KMS-11 (cell line): ENCODE data around the gene TNNC2.

Experiments
- H2AFZ ChIP-seq: fragments of 200-600 bp; sonication (generic); 2 replicates; pipeline ENCODE4 v1.6.1; 2016; ENCODE audit warnings: antibody characterized with exemption, mixed run types, low read depth
- H3K27ac ChIP-seq: fragments of 200-600 bp; sonication (generic); 2 replicates; pipeline ENCODE4 v1.6.1; 2016; ENCODE audit warnings: mild to moderate bottlenecking, mixed run types
- H3K27me3 ChIP-seq: fragments of 200-600 bp; sonication (generic); 2 replicates; pipeline ENCODE4 v1.6.1; 2017; ENCODE audit warnings: mild to moderate bottlenecking, low read depth, mixed run types, moderate library complexity; ENCODE audit not compliant: insufficient read depth
- H3K36me3 ChIP-seq: fragments of 200-600 bp; sonication (generic); 2 replicates; pipeline ENCODE4 v1.6.1; 2017; ENCODE audit warnings: mild to moderate bottlenecking, mixed run types; ENCODE audit not compliant: insufficient read depth
- H3K4me1 ChIP-seq: fragments of 200-600 bp; sonication (generic); 2 replicates; pipeline ENCODE4 v1.6.1; 2016; ENCODE audit warnings: mild to moderate bottlenecking, low read depth, mixed run types; ENCODE audit not compliant: poor library complexity, severe bottlenecking
- H3K4me2 ChIP-seq: fragments of 200-600 bp; sonication (generic); 2 replicates; pipeline ENCODE4 v1.7.0; 2016; ENCODE audit warnings: mild to moderate bottlenecking, mixed run types
- H3K4me3 ChIP-seq: fragments of 200-600 bp; sonication (generic); IDR thresholded peaks from 2 replicates; pipeline ENCODE4 v1.6.1; 2017; ENCODE audit warnings: low read depth, low read length, mixed read lengths; ENCODE audit not compliant: insufficient read depth
- H3K79me2 ChIP-seq: fragments of 200-600 bp; sonication (generic); 2 replicates; pipeline ENCODE4 v1.6.1; 2016; ENCODE audit warnings: low read depth, mixed run types; ENCODE audit not compliant: insufficient read depth
- H3K9ac ChIP-seq: fragments of 200-600 bp; sonication (generic); 2 replicates; pipeline ENCODE4 v1.6.1; 2016; ENCODE audit warnings: mild to moderate bottlenecking, mixed run types
- H4K20me1 ChIP-seq: fragments of 200-600 bp; sonication (generic); 2 replicates; pipeline ENCODE4 v1.6.1; 2016; ENCODE audit warnings: mild to moderate bottlenecking, mixed run types; ENCODE audit not compliant: insufficient read depth
- TF ChIP-seq, protein P1 (sequence below): fragments of 200-600 bp; sonication (generic); conservative IDR thresholded peaks from 2 replicates; pipeline ENCODE4 v1.6.1; 2017; ENCODE audit warnings: low read depth, mild to moderate bottlenecking, antibody characterized with exemption, low read length, moderate library complexity, mixed read lengths

TNNC2 gene

DNA sequence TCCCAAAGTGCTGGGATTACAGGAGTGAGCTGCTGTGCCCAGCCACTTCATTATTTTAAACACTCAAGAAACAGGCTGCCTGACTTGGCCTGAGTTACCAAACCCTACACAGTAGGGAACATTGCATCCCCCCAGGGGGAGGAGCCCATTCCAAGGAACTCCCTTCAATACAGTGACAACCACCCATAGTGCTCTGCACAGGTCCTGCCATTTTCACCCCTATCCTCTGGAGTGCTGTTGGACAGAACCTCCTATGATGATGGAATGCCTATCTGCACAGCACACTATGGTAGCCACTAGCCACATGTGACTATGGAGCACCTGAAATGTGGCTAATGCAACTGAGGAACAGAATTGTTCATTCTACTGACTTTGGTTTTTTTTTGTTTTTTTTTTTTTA, 18.3 kb upstream of the TNNC2 start:
- Histone ChIP-seq H3K79me2 (no peaks in the 10 kb centered on the region), H3K4me3 (no peak overlapping the region), H3K27me3 (no peaks in the 10 kb centered on the region), H2AFZ (no peak overlapping the region), H3K4me2 (no peak overlapping the region), H4K20me1 (no peaks in the 10 kb centered on the region), H3K36me3 (no peaks in the 10 kb centered on the region), H3K4me1 (no peaks in the 10 kb centered on the region), H3K9ac (no peak overlapping the region), H3K27ac (no peak overlapping the region)
- TF ChIP-seq, protein P1, sequence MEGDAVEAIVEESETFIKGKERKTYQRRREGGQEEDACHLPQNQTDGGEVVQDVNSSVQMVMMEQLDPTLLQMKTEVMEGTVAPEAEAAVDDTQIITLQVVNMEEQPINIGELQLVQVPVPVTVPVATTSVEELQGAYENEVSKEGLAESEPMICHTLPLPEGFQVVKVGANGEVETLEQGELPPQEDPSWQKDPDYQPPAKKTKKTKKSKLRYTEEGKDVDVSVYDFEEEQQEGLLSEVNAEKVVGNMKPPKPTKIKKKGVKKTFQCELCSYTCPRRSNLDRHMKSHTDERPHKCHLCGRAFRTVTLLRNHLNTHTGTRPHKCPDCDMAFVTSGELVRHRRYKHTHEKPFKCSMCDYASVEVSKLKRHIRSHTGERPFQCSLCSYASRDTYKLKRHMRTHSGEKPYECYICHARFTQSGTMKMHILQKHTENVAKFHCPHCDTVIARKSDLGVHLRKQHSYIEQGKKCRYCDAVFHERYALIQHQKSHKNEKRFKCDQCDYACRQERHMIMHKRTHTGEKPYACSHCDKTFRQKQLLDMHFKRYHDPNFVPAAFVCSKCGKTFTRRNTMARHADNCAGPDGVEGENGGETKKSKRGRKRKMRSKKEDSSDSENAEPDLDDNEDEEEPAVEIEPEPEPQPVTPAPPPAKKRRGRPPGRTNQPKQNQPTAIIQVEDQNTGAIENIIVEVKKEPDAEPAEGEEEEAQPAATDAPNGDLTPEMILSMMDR, result no peak

DNA sequence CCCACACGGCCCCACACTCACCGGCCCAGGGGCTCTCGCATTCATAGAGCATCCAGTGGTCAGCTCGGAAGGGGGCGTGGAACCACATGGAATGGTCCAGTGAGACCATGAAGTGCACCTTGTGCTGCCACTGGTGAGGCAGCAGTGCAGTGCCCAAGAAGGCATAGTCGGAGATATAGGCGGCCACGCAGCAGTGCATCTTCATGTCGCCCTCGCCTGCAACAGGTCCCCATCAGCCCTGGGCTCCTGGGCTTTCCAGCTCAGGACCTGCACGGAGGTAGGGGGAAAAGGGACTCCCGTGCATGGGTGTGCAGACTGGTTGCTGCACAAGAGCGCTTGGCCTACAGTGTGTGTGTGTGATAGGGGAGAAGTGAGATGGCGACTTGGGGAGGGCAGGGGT, 16.4 kb upstream of the TNNC2 start:
- Histone ChIP-seq H4K20me1 (no peaks in the 10 kb centered on the region), H3K36me3 (no peaks in the 10 kb centered on the region), H3K27ac (no peak overlapping the region), H3K4me1 (no peaks in the 10 kb centered on the region), H2AFZ (no peak overlapping the region), H3K9ac (no peak overlapping the region), H3K79me2 (no peaks in the 10 kb centered on the region), H3K4me3 (no peak overlapping the region), H3K27me3 (no peaks in the 10 kb centered on the region), H3K4me2 (no peak overlapping the region)
- TF ChIP-seq, protein P1, result no peak

DNA sequence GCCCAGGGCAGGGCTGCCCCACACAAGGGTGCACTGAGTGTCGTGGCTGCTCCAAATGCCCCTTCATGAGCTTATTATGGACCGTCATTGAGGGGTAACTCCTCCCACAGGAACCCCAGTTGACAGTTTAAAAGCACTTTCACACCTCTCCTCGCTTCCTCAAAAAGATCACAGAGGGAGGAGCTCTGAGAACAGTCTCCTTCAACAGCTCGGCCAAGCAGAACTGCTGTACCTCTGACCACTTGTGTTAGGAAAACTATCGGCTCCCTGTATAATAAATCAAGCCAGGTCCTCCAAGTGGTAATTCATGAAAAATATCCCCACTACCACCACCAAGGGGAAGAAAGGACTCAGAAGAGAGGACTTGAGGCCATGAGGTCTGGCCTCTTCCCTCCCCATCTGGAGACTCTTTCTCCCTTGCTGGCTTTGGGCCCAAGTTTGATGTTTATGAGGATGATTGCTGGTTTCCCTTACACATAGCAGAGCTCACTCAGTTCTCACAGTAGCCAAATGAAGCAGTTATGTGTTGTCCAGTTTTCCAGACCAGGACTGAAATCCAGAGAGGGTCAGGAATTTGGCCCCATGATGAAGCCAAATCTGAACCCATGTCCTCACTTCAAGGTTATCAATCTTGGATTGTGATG, 15.2 kb upstream of the TNNC2 start:
- H3K4me2 ChIP-seq, result no peak overlapping the region
- no peaks in the 10 kb centered on the region for H3K27me3 ChIP-seq
- no peak overlapping the region for H3K27ac ChIP-seq

DNA sequence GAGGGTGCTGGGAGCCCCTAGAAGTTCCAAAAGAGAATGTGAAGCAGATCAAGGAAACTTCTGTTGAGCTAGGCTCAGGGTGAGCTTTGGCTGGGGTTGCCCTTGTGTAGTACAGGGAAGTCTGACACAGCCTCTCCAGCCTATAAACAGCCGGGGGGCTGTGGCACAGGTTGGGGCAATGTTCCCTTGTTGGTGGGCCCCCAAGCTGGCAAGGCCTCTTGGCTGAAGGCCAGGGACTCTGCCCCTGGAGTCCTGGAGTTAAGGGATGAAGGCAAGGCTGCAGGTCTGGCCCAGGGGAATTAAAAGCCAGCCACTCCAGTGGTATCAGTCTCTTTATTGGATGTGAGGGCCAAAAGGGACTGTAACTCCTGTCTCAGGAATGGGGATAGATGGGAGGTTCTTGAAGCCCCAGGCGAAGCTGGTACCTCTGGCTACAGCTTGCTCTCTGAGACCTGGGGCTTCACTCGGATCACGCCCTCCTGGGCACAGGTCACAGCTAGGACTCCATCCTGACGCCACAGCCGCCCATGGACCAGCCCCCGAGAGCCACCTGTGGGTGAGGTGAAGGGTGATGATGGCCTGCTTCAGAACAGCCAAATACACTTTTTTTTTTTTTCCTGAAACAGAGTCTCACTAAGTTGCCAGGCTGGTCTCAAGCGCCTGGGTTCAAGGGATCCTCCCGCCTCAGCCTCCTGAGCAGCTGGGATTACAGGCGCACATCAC, 14.5 kb upstream of the TNNC2 start:
- no peak overlapping the region for H3K9ac ChIP-seq
- H3K36me3 ChIP-seq, result no peaks in the 10 kb centered on the region
- TF ChIP-seq, protein P1, result no peak
- H4K20me1 ChIP-seq, result no peaks in the 10 kb centered on the region
- H3K79me2 ChIP-seq, result no peaks in the 10 kb centered on the region
- H3K4me3 ChIP-seq, result no peak overlapping the region
- no peak overlapping the region for H3K27ac ChIP-seq
- no peaks in the 10 kb centered on the region for H3K27me3 ChIP-seq
- H3K4me2 ChIP-seq, result no peak overlapping the region
- H2AFZ ChIP-seq, result no peak overlapping the region
- H3K4me1 ChIP-seq, result no peaks in the 10 kb centered on the region

More for the DNA sequence above, 15.2 kb upstream of the TNNC2 start:
- no peak overlapping the region for H3K4me3 ChIP-seq
- H3K36me3 ChIP-seq, result no peaks in the 10 kb centered on the region
- no peak overlapping the region for H2AFZ ChIP-seq
- H4K20me1 ChIP-seq, result no peaks in the 10 kb centered on the region
- TF ChIP-seq, protein P1, result no peak
- no peak overlapping the region for H3K9ac ChIP-seq
- H3K4me1 ChIP-seq, result no peaks in the 10 kb centered on the region
- H3K79me2 ChIP-seq, result no peaks in the 10 kb centered on the region
